AG20443 (cell line): ENCODE measurements around the gene MFNG.

Source experiments
- DNase-seq: peaks from one replicate; pipeline ENCODE4 v3.0.0; 2012; ENCODE audit warnings: low spot score, mixed read lengths

The MFNG gene

GRCh38 chr22:37448516-37449127, 37.6 kb downstream of the MFNG start:
- DNase-seq = no peak

GRCh38 chr22:37445501-37445900, 40.7 kb downstream of the MFNG start:
- DNase-seq = no peak

GRCh38 chr22:37443977-37444376, 42.2 kb downstream of the MFNG start:
- no peak for DNase-seq

GRCh38 chr22:37443086-37443485, 43.1 kb downstream of the MFNG start:
- DNase-seq = no peak

GRCh38 chr22:37442537-37442936, 43.6 kb downstream of the MFNG start:
- DNase-seq = no peak

- no peak for DNase-seq
Measured at GRCh38 chr22:37442135-37442534, 44.0 kb downstream of the MFNG start.

GRCh38 chr22:37440875-37441274, 45.3 kb downstream of the MFNG start:
- no peak for DNase-seq

GRCh38 chr22:37439347-37439746, 46.8 kb downstream of the MFNG start:
- no peak for DNase-seq

- DNase-seq = no peak
Measured at GRCh38 chr22:37435970-37436603, 50.1 kb downstream of the MFNG start.

- DNase-seq = no peak
Measured at GRCh38 chr22:37433786-37434185, 52.4 kb downstream of the MFNG start.

- no peak for DNase-seq
Measured at GRCh38 chr22:37432708-37433054, 53.5 kb downstream of the MFNG start.

GRCh38 chr22:37431801-37432707, 54.1 kb downstream of the MFNG start:
- DNase-seq = peak; percentile 88

GRCh38 chr22:37431366-37431765, 54.8 kb downstream of the MFNG start:
- no peak for DNase-seq

GRCh38 chr22:37430941-37431340, 55.2 kb downstream of the MFNG start:
- DNase-seq = no peak

GRCh38 chr22:37428649-37429586, 57.3 kb downstream of the MFNG start:
- peak; percentile 67 for DNase-seq

GRCh38 chr22:37427711-37428635, 58.2 kb downstream of the MFNG start:
- DNase-seq = no peak

GRCh38 chr22:37427135-37427710, 59.0 kb downstream of the MFNG start, which contains the start of gene ELFN2:
Gene ELFN2 (minus strand): TSS chr22:37427479. CDS start chr22:37375534, 51,945 bp downstream.
- peak; percentile 45 for DNase-seq

- DNase-seq = no peak
Measured at GRCh38 chr22:37426706-37427134, 59.5 kb downstream of the MFNG start.

- DNase-seq = no peak
Measured at GRCh38 chr22:37425800-37426705, 60.1 kb downstream of the MFNG start.
